GM19035 (cell line): ENCODE data around the gene PDYN.

ENCODE experiments used
- ATAC-seq: cut with Tn5 transposase; IDR thresholded peaks from one replicate; pipeline ENCODE4 v1.9.1; 2021; ENCODE audit not compliant: unreplicated experiment

The PDYN gene

GRCh38 chr20:1995531-1996310 is 1.9 kb upstream of the PDYN start:
- ATAC-seq, result no peak

DNA sequence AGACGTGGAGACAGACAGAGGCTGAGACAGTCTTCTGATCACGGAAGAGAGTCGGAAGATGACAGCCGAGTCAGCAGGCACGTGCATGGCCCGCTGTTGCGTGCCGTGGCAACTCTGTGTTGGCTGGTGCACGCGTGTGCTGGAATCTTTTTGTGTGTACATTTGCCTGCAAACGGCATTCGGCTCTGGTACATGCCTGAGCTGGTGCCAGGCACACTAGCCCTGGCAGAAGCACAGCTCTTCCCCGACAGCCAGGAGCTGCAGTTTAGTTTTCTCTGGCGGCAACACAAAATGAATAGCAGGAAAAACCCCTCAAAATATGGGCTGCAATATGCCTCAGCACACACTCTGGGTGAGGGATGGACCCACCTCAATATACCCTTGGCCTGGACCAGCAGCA is 769 bp upstream of the PDYN start:
- no peak for ATAC-seq

DNA sequence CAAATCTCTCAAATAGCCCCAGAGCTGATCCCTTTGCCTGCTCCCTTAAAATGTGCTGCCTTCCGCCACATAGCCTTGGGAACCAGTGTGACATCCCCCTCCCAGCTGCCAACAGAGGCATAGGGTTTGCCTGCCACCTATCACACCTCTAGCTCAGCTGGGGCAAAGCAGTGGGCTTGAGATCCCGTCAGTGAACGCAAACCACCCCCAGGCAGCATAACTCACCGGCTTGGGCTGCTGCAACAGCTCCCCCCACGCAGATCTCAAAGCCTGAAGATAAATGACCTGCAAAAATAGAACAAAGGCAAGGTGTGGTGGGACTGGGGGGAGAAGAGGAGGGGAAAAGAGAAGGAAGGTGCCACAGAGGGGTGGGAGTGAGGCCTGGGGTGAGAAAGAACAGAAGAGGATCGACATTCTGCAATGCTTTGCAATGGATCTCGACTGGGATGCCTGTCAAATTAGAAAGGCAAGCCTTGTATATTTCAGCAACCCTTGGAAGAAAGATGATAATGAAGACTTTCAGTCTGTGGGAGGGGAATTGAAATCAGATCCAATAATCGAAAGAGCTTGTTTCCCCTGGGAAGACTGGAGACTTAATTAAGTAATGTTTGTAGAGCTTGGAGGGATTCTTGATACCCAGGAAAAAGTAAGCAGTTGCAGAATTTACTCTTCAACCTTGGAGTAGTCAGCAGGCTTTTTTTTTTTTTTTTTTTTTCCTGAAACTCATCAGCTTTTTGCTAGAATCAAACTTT is 1.3 kb downstream of the PDYN start:
- ATAC-seq, result no peak

DNA sequence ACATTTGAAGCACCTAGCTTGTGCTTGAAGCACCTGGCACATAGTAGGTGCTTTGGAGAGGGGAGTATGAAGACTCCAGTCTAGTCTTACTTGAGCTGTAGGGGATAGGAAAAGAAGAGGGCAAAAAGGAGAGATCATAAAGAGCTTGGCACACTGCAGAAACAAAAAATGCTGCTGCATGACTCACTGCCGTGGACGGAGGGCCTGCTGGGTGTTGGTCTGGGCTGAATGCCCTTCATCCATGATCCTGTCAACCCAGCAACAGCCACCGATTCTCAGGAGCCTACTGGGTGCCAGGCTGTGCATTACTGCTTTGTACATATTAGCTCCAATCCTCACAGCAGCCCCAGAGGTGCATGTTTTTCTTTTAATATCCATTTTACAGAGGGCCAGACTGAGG is 6.0 kb downstream of the PDYN start:
- ATAC-seq, result no peak

DNA sequence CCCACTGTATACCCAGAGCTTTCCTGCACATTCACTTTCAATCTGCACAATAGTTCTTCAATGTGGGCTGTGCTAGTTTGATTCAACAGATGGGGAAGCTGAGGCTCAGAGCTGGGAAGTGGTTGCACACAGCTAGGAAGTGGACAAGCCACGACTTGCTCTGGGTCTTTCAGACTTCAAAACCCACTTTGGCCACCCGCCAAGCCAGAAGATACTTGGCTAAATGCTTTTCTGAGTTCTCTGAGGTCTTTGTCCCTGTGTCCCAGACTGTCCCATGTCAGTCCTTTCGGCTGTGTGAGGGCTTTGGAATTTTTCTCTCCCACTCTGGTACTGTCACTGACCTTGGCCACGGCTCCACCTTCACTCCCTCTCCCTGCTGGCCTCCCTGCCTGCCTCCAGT is 10.6 kb downstream of the PDYN start:
- no peak for ATAC-seq

DNA sequence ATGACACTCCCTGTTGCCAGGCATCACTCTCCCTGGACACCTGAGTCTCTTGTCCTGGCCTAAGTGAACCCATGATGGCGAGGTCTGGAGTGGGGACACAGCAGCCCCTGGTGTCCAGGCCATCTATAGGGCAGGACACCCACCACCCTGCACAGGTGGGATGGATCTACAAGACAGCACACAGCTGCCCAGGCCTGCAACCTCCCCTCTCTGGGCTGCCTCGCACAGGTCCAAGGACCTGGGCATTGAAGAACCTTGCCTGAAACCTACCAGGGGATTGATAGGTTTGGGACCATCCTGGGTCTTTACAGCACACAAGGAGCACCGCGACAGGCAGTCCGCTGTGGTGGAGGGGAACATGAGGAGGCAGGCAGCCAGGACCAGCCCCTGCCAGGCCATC is 11.2 kb downstream of the PDYN start:
- no peak for ATAC-seq

DNA sequence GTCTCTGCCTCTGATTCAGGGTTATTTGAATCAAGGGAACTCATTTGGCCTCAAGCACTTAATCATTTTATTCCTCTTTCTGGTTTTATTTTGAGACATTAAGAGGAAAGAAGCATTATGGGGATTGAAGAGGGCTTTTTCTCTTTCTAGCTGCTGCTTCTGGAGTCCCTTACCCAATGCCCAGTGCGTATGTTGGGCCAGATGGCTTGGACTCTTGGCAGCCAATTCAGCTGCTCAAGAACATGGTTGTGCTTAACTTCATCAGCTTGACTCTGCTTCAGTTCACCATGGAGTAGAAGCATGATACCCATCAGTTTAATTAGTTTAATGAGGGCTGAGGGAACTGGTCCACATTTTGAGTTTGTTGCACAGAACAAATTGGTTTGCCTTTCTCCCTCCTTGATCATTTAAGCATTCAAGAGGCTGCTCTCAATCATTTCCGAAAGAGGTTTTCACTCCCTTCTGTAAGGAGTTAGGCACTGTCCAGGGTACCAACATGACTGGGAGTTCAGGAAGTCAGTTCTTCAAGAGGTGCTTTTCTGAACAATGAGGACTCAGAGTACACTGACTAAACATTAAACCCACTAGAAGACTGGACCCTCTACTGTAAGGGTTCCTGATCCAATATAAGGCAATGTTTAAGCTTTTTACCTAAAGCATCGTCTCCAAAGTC is 14.6 kb downstream of the PDYN start:
- ATAC-seq, result no peak

GRCh38 chr20:1975291-1975690 is 18.6 kb downstream of the PDYN start:
- ATAC-seq, result no peak

- no peak for ATAC-seq
These were observed 20.0 kb downstream of the PDYN start for GRCh38 chr20:1973601-1974440.

DNA sequence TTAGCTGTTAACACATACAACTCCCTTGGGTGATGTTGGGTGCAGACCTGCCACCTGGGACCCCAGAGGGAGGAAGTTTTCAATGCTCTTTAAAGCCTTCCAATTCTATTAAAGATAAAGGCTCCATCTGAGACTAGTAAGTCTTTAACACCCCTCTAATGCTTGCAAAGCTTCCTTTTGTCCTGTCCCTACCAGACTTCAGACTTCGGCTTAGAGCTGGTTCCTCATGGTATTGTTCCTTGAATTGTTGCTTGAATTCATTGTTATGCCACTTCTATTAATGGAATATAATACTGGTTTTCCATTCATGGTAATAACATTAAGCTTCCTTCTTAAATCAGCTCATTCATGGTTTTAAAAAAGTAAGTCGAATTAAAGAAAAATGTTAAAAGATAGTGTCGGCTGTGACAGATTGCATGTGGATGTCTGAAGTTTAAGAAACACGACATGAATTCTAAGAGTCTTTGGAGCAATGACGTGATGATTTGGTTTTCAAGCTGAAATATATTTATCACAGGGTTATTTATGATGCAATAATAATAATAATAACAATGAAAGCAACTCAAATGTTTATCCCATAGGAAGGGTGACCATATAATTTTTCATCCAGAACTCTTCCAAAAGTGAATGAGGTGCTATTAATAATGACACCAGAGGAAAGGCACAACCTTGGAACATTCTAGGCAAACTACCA is 21.8 kb downstream of the PDYN start:
- no peak for ATAC-seq

DNA sequence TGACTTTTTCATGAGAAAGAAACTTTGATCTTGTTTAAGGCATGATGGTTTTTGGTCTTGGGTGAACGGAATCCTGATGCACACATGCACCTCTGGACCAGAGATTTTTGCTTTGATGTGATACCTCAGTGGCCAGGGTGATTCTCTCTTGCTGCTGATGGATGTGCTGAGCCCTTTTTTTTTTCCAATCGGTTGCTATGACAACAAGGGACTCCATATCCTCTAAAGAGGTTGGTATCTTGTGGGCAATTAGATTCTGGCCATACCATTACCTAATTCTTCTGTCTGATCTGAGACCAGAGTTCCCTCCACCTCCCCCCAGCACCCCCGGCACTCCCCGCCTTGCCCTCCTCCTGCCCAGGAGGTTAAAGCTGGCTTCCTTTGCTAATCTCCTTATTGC is 24.9 kb downstream of the PDYN start:
- no peak for ATAC-seq

DNA sequence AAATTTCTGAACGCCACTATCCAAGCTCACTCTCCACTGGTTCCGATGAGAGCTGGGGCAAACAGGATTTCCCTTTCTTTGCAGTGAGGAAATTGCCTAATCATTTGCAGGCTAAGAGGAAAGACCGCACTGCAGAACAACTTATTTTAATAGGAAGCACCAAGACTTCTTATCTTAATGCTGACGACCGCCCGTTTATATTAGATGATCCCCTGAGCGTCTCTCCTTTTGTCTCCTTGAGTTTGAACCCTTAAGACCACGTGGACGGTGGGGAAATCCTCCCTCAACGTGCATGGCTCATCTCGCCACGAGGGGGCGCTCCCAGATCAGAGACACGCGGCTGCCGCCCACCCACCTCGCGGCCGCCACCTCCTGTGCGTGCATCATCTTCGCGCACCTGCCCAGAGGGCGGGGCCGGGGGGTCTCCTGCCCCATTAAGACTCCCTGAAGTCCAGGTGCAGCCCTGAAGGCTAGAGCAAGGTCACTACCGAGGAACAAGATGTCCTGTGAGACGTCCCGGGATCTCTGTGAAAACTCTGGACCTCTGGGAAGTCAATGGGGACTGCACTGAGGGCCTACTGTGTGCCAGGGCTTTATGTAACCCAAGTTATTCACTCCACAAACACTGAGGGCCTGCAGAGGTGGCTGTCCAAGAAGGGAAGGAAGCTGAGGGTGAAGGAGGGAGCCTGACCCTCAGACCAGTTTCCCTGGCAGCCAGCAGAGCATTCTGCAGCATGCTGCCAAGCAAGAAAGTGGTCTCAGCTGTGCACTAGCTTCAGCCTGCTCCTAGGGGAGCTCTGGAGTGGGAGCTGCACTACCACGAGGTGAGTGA is 28.1 kb downstream of the PDYN start:
- no peak for ATAC-seq

GRCh38 chr20:1964659-1965405 is 29.0 kb downstream of the PDYN start:
- ATAC-seq, result no peak

- ATAC-seq, result no peak
These were observed 29.8 kb downstream of the PDYN start for GRCh38 chr20:1964061-1964460.

- no peak for ATAC-seq
These were observed 32.5 kb downstream of the PDYN start for GRCh38 chr20:1961374-1961773.

- no peak for ATAC-seq
These were observed 34.7 kb downstream of the PDYN start for GRCh38 chr20:1959156-1959555.

DNA sequence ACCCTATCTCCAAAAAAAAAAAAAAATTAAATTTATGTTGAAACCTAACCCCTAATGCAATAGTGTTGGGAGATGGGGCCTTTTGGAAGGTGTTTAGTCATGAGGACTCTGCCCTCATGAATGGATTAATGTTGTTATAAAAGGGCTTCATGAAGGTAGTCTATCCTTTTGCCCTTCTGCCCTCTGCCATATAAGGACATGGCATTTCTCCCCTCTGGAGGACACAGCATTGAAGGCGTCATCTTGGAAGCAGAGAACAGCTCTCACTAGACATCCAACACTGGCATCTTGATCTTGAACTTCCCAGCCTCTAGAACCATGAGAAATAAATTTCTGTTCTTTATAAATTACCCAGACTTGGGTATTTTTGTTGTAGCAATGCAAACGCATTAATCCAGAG is 35.4 kb downstream of the PDYN start:
- no peak for ATAC-seq

- no peak for ATAC-seq
These were observed 38.6 kb downstream of the PDYN start for GRCh38 chr20:1955217-1955616.

- ATAC-seq, result no peak
These were observed 40.2 kb downstream of the PDYN start for GRCh38 chr20:1953621-1954020.
